Sigmoid colon (tissue), 4 donors: ENCODE results near the gene NSMF.

Source experiments
- EP300 ChIP-seq, 4 donors: sonication (generic); formaldehyde crosslinking; IDR thresholded peaks; one replicate each; pipeline ENCODE4 v1.6.1; 2017; ENCODE audit warnings: antibody characterized with exemption in 4 of 4
- POLR2A ChIP-seq, 2 donors: fragments of 450-650 bp; IDR thresholded peaks; one replicate each; pipeline ENCODE4 v1.6.1; 2016; ENCODE audit warnings: antibody characterized with exemption in 2 of 2, mild to moderate bottlenecking in 2 of 2, moderate library complexity in 2 of 2
- TF ChIP-seq, protein P1 (sequence below), 4 experiments: fragments of 450-650 bp in 3 of 4; fragments of 200-600 bp in 1 of 4; IDR thresholded peaks; one replicate each; pipeline ENCODE4 v1.5.1; 2016 to 2019; ENCODE audit warnings: antibody characterized with exemption in 4 of 4, mild to moderate bottlenecking in 3 of 4, moderate library complexity in 2 of 4

DNA sequence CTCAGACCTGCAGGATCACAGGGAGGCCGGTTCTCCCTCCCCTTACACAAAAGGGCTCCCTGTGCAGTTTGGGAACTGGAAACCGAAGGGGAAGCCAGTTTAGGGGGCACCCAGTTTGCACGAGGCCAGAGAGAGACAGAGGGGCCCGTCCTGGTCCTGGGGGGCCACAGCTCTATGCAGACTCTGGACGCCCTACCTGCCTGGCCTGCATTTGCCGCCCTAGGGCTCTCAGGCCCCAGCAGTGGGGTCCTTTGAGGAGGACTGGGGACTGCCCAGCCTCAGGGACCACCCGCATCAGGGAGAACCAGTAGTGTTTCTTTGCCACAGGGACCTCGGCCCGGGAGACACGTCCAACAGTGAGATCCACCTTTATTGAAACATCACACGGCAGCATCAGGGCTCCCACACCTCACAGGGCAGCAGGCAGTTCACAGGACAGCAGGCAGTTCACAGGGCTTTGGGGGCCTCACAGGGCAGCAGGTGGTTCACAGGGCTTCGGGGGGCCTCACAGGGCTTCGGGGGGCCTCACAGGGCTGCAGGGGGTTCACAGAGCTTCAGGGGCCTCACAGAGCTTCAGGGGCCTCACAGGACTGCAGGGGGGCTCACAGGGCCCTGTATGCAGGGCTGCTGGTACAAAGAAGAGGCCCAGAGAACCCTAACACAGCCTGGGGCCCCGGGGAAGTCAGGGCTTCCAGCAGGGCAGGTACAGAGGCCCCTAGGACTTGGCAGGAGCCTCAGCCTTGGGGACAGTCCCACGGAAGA, 648 bp upstream of the NSMF start:
- TF ChIP-seq, protein P1, sequence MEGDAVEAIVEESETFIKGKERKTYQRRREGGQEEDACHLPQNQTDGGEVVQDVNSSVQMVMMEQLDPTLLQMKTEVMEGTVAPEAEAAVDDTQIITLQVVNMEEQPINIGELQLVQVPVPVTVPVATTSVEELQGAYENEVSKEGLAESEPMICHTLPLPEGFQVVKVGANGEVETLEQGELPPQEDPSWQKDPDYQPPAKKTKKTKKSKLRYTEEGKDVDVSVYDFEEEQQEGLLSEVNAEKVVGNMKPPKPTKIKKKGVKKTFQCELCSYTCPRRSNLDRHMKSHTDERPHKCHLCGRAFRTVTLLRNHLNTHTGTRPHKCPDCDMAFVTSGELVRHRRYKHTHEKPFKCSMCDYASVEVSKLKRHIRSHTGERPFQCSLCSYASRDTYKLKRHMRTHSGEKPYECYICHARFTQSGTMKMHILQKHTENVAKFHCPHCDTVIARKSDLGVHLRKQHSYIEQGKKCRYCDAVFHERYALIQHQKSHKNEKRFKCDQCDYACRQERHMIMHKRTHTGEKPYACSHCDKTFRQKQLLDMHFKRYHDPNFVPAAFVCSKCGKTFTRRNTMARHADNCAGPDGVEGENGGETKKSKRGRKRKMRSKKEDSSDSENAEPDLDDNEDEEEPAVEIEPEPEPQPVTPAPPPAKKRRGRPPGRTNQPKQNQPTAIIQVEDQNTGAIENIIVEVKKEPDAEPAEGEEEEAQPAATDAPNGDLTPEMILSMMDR (IDR thresholded peaks at IDR 0.05) = no peak
- TF ChIP-seq POLR2A (IDR thresholded peaks at IDR 0.05) = no peak
- TF ChIP-seq EP300 (IDR thresholded peaks at IDR 0.05) = no peak
